Effector CD4-positive, alpha-beta T cell (primary cell): ENCODE data around the gene BMP6.
"Not testable (repeated sequence)": the region's sequence is repeated elsewhere in the genome, so short reads cannot be mapped to it uniquely, and the experiment has no call there.

Experiments
- DNase-seq: peaks from one replicate; pipeline ENCODE4 v3.0.0-alpha.2; 2020

Gene BMP6

GRCh38 chr6:7888587-7889357, 162.9 kb downstream of the BMP6 start:
- no peak for DNase-seq

DNA sequence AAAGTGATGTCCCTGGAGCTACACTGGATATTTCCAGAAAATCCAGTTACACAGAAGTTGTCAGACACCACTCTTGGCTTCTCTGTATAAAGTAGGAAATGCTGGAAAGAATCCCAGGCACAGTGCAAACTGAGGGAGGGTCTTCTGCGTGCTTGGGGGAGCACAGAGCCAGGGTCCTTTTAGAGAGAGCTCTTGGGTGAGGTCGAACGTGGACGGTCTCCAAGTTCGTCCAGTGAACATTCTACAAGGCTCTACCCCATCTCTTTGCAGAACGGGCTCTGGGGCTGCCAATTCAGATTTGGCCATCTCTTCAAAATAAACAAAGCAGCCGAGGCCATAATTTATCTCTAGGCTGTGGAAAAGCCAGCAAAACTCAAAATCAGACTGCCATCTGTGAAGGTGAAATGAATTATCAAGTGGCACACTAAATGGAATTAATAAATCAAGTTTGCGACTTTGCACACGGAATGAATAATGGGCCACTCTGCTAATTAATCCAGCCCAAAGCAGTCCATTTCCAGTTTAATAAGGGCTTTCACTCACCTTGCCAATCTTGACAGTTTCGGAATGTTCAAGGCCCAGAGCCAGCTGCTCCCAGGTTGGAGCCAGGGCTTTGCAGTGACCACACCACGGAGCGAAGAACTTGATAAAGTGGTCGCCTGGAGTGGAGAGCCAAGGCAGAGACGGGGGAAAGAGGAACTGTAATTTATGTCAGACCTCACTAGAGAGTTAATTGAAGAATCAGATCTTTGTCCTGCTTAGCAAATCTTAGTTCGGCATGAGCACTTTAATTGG, 165.4 kb downstream of the BMP6 start:
- no peak for DNase-seq

DNA sequence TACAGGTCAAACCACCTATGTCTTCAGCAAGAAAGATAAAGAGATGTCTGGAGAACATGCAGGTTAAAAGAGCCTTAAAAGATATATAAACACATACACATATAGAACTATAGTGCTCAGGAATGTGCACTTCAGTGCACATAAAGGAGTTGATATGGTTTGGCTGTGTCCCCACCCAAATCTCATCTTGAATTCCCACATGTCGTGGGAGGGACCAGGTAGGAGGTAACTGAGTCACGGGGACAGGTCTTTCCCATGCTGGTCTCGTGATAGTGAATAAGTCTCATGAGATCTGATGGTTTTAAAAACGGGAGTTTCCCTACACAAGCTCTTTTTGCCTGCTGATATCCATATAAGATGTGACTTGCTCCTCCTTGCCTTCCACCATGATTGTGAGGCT, 166.5 kb downstream of the BMP6 start:
- DNase-seq, result not testable (repeated sequence)

GRCh38 chr6:7893342-7893741, 167.4 kb downstream of the BMP6 start:
- DNase-seq, result no peak

GRCh38 chr6:7894262-7895124, 168.6 kb downstream of the BMP6 start:
- no peak for DNase-seq

DNA sequence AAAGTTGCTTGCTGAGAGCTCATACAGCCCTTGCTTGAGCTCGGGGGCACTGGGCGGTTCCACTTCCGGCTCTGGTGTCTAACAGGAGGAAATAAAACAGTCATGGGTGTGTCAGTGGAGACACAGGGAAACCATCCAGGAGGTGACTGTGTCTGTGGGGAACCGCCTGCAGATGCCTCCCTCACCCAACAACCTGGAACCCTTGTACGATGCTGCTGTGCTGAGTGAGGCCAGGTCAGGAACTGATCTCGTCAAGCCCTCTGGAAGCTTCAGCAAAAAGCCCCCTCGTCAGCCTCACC, 169.2 kb downstream of the BMP6 start:
- DNase-seq, result no peak

DNA sequence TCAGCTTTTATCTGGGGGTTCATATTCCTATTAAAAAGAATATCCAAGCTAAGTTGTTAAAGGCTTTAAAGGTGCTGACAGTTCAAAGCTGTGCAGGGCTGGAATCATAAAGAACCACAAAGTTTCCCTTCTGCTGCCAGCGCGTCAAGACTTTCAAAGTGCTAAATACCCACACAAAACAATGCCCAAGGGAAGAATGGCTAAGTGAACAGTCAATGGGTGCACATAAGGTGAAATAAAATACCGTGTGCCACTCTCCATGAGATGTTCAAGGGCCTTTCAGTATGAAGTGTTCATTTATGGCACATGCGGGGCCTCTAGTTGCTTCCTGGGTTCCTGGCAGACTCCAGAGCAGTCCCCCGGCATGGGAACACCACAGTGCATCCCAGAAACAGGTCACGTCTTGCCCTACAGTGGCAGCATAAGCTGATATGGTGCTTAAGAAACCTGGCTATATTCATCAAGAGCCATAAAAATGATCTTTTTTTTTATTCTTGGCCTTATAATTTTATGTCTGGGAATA, 170.6 kb downstream of the BMP6 start:
- DNase-seq, result no peak

DNA sequence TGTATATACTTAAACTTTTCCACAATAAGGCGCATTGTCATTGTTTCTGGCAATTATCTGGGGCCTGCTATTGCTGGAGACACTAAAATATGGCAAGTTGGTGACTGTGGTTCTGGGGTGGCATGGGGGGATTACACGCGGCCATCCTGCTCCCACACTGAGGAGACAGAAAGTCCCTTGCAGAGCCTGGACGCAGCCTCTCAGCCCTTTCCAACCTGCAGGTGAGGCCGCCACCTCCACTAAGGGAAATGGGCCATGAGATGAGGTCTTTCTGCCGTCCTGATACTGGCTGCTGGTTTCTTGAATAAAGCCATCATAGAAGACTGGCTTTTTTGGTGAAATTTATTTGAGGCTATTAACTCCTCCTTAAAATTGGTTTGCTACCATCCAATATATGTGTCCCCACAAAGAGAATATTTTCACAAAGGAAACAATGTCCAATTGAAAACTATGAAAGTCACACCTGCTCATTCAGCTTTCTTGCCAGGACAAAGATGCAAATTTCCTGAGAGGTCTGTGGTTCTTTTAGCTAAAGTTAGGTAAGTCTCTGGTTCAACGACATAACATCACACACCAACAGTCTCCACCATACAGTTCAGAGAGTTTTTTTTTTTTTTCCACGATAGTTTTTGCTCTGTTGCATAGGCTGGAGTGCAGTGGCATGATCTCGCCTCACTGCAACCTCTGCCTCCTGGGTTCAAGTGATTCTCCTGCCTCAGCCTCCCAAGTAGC, 171.7 kb downstream of the BMP6 start:
- DNase-seq, result no peak

DNA sequence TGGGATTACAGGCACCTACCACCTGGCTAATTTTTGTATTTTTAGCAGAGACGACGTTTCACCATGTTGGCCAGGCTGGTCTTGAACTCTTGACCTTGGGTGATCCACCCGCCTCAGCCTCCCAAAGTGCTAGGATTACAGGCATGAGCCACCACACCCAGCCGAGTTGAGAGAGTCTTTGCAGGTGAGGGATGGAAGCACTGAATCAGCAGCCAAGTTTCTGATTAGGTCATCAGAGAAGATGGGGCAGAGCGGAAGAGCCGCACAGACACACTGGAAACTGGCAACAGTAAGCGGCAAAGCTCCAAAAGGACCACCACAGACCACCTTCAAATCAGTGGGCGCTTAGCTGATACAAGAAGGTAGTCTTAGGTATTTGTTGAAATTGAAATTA, 172.3 kb downstream of the BMP6 start:
- DNase-seq, result not testable (repeated sequence)

DNA sequence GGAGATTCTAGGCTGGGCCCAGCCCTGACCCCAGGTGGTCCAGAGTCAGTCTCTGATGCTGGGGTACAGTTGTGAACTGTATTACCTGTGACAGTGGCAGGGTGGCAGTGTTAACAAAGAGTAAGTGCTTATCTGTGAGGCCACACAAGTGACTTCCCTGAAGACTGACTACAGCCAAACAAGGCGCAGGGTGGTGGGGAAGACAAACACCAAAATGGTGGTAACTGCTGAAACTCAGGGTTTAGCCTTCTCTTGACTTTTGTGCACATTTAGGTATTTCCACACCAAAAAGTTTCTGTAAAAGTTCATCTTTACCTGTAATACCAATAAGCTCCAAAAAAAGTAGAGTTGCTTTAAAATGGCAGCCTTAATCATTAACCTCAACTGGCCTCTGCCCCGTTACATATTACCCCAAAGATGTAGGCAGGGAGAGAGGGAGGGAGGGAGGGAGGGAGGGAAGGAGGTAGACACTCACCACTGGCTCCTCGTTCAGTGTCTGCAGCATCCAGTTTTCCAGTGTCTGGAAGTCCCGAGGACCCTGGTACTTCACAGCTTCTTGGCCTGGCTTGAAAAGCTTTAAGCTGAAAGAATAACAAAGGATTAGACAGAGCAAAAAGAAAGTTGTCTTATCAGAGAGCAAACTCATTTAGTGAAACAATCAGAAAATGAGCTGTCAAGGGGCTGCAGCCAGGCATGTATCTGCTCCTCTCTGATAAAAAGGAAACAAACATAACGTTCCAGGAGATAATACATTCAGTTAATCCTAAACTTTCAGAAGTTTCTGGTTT, 173.4 kb downstream of the BMP6 start:
- DNase-seq, result no peak

- no peak for DNase-seq
Measured at GRCh38 chr6:7899889-7900213, 174.0 kb downstream of the BMP6 start.

DNA sequence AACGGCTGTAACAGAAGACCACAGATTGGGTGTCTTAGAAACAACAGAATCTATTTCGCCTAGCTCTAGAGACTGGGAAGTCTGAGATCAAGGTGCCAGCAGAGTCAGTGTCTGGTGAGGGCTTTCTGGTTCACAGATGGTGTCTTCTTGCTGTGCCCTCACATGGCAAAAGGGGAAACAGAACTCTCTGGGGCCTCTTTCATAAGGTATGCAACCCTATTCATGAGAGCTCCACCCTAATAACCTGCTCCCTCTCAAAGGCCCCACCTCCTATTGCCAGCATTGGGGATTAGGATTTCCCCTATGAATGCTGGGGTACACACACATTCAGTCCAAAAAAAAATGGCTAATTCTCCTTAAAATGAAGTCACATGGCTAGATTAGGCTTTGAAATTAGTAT, 174.7 kb downstream of the BMP6 start:
- no peak for DNase-seq

DNA sequence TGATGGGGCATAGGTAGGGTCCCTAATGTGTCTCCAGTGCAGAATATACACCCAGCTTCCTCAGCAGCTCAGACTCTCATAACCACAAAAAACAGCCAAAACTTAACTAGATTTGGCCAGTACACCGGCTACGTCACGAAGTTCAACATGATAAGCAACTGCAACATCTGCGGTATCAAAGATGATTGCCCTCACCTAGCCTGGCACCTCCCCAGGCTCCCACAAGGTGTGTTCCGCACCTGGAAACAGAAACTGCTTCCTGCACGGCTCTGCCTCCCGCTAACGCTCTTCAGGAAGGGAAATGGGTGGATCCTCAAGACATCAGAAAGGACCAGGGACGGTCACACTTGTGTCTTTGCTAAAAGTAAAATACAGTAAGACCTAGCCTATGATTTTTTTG, 175.2 kb downstream of the BMP6 start:
- no peak for DNase-seq

DNA sequence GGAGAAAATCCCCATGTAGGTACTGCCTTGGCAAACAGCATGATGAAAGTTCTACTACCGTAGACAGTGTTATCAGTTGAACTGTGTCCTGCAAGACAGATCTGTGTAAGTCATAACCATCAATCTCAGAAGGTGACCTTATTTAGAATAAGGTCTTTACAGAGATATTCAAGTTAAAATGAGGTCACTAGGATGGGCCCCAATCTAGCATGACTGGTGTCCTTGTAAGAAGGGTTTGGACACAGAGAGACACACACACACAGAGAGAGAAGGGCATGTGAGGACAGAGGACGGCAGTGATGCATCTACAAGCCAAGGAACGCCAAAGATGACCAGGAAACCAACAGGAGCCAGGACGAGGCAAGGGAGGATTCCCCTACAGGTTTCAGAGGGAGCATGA, 175.9 kb downstream of the BMP6 start:
- DNase-seq, result no peak

DNA sequence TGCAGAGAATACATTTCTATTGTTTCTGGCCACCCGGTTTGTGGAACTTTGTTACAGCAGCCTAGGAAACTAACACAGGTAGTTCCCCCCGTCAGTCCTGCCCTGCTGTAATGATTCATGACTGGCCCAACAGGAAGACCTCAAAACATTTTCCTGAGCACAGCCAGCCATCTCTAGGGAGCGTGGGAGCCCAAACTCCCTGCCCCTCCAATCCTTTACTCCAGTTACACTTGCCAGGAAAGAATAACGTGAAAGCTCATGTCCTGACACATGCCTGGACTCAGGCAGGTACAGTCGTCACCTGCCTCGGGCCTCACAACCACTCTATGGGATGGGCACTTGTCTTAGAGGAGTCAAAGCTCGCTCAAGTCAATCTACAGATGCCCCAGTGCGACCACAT, 176.3 kb downstream of the BMP6 start:
- DNase-seq, result no peak

DNA sequence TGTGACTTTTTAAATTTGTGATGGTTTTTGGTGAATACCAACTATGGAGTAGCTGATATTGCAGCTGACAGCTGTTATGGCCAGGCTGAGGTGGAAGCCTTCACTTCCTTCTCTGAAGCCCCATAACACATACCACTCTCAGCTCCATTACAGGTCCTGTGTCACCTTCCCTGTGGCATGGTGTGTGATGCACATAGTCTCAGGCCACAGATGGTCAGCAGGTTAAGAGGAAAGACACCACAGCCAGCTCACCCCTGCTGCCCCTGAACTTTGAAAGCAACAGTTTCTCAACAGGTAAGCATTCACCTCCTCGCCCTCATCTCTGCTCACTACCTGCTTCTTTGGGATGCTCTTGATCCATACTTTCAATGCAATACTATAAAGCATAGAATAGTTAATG, 177.0 kb downstream of the BMP6 start:
- no peak for DNase-seq

- DNase-seq, result no peak
Measured at GRCh38 chr6:7903673-7904072, 177.8 kb downstream of the BMP6 start.

- DNase-seq, result no peak
Measured at GRCh38 chr6:7904654-7905319, 178.9 kb downstream of the BMP6 start.

- no peak for DNase-seq
Measured at GRCh38 chr6:7905416-7905815, 179.5 kb downstream of the BMP6 start.

GRCh38 chr6:7906741-7907140, 180.8 kb downstream of the BMP6 start:
- no peak for DNase-seq

GRCh38 chr6:7907159-7907558, 181.3 kb downstream of the BMP6 start:
- DNase-seq, result no peak
